SH-SY5Y (cell line): ENCODE data around the gene RSPO4.

Experiments used
- GATA2 ChIP-seq: IDR thresholded peaks from 2 replicates; pipeline ENCODE4 v1.6.1; 2011; ENCODE audit warnings: mild to moderate bottlenecking, low read depth, low read length
- GATA3 ChIP-seq: IDR thresholded peaks from 2 replicates; pipeline ENCODE4 v1.6.1; 2011; ENCODE audit warnings: low read depth, mild to moderate bottlenecking, low read length, moderate library complexity

The RSPO4 gene

GRCh38 chr20:916125-916799, 85.8 kb downstream of the RSPO4 start, which contains the start of gene ANGPT4:
TSS of gene ANGPT4 (minus strand) at chr20:916334. CDS start at chr20:916214, 120 bp downstream.
- TF ChIP-seq GATA2 = no peak

GRCh38 chr20:914727-915498, 87.2 kb downstream of the RSPO4 start:
- TF ChIP-seq GATA3 = no peak
- TF ChIP-seq GATA2 = no peak

DNA sequence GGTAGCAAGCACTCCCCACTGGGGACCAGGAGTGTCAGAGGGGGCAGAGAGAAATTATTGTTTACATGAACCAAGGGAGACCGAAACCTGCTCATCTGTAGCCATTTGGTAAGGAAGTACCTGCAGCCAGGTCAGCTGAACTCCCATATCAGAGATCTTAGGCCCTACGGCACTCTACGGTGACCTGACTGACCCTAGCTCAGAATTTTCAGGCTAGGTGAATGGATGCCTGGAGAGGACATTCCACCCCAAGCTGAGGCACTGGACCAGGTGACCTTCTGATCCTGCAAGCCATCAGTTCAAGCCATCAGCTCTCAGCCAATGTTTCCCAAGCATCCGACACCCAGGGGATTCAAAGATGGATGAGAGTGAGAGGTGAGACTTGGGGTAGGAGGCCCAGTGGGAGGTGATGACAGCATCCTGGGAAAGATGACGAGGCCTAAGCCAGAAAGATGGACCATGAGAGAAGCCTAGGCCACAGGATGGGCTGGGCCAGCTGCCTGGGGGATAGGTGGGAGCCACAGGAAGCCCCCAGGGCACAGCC, 88.7 kb downstream of the RSPO4 start:
- no peak for TF ChIP-seq GATA2

DNA sequence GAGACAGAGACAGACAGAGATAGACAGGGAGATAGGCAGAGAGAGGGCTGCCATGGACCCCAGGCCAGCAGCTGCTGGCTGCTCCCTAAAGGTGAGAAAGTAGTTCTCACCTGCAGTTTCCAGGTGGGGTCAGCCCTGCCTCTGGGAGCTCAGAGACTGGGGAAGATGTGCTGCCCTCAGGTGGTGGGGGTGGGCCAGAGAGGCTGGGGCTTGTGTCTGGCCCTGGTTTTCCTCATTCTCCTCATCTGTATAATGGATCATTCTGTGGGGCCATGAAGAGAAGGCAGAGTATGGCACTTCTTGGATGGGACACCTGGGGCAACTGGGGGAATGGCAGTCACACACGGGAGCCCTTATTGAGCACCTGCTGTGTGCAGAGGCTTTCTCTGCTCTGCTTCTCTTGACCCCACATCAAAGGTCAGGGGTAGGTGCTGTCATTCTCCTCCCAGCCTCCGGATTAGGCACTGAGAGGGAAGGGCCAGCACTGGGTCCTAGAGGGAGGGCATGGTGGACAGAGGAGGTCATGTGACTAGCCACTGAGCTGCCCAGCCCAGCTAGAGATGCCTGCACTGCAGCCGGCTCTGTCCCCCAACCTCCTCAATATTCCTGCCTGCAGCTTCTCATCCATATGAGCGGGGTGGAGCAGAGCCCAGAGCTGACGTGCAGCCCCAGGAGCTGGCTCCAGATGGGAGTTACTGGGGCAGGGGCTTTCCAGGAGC, 90.1 kb downstream of the RSPO4 start:
- TF ChIP-seq GATA2 = no peak
- no peak for TF ChIP-seq GATA3

GRCh38 chr20:910870-911770, 91.0 kb downstream of the RSPO4 start:
- TF ChIP-seq GATA2 (no peak), GATA3 (no peak)

DNA sequence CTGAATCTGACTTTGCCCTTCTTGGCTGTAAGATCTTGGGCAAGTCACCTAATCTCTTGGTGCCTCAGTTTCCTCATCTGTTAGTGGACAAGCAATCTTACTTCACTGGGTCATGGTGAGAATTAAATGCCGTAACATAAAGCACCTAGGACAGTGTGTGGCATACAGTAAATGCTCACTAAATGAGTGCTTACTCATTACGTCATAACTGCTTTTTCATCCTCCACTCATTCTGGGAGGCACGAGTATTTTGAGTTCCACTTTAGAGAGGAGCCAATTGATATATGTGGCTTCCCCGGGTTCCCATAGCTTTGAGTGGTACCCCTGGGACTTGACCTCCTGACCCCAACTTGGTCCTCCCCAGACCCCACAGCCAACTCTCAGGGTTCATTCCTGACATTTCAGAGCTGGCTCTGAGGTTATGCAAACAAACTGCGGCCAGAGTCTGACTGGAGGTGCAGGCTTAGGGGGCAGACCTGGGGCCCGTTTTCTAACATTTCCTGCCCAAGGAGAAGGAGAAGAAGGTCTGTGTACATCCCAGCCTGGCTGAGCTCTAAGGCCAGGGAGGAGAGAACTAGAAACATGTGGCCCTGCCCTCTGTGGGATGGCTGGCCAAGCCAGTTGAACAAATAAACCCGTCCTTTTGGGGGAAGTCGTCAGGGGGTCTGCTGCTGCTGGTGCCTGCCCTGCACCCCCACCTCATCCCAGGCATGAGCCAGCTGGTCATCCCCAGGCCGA, 91.8 kb downstream of the RSPO4 start:
- TF ChIP-seq GATA2 (no peak), GATA3 (no peak)

DNA sequence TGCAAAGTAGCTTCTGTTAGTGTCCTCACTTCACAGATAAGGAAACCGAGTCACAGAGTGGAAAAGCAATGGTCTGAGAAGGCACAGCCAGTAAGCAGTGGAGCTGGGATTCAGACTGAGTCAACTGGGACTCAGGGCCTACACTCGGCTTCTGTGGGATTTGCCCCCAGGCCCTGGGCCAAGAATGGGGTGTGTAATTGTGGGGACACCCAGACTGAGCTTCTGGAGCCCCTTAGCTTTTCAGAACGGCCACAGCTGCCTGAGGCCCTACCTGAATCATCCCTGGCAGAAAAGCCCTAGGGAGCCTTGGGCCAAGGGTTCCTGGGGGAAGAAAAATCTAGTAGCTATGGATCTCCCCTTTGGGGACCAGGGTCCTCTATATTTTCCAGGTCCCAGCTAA, 92.5 kb downstream of the RSPO4 start:
- TF ChIP-seq GATA2 = no peak
- no peak for TF ChIP-seq GATA3
